ENCODE data around the gene UGDH.
A peak's percentile ranks its signal among the peaks of the same experiment; 100 is the strongest.
"Not testable (repeated sequence)": the region's sequence is repeated elsewhere in the genome, so short reads cannot be mapped to it uniquely, and the experiment has no call there.

UGDH gene

GRCh38 chr4:39527296-39528060, at the start of gene UGDH:
UGDH (minus strand) TSS chr4:39527439; CDS start chr4:39521512, 5,927 bp downstream.
- peak; percentile 95 for DNase-seq (ENCODE audit: low spot score)

DNA sequence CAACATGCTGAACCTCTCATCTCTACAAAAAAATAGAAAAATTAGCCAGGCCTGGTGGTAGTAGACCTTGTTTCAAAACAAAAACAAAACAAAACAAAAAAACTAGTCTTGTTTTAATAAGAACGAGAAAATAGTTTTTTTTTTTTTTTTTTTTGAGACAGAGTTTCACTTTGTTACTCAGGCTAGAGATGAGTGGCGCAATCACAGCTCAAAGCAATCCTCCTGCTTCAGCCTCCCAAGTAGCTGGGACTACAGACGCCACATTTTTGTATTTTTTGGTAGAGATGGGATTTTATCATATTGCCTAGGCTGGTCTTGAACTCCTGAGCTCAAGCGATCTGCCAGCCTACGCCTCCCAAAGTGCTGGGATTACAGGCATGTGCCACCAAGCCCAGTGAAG, 47.7 kb upstream of the UGDH start:
- DNase-seq (ENCODE audit: low spot score) = no peak

DNA sequence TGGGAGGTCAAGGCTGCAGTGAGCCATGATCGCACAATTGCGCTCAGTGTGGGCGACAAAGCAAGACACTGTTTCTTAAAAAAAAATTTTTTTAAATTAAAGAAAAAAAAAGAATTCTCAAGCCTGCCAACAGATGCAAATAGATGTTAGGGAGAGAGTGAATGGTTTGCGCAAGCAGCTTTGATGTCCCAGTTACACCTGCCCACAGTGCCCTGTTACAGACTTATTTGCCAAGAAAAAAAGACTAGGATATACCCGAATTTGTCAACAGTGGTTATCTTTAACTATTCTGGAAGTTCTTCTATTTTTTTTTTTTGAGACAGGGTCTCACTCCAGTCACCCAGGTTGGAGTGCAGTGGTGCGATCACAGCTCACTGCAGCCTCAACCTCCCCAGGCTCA, 44.3 kb upstream of the UGDH start:
- DNase-seq (ENCODE audit: low spot score) = no peak

DNA sequence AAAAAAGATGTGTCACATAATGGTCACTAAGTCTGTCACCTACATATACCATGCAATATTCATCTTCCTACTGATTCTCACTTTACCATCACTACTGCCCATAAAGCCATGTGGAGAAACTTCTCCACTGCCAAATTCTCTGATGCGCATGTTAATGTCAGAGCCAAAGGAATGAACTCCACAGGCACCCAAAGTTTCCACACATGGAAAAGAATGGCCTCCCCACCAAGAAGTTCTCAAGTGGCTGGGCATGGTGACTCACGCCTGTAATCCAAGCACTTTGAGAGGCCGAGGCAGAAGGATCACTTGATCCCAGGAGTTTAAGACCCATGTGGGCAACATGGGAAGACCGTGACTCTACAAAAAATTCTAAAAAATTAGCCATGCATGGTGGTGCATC, 43.8 kb upstream of the UGDH start:
- no peak for DNase-seq (ENCODE audit: low spot score)

DNA sequence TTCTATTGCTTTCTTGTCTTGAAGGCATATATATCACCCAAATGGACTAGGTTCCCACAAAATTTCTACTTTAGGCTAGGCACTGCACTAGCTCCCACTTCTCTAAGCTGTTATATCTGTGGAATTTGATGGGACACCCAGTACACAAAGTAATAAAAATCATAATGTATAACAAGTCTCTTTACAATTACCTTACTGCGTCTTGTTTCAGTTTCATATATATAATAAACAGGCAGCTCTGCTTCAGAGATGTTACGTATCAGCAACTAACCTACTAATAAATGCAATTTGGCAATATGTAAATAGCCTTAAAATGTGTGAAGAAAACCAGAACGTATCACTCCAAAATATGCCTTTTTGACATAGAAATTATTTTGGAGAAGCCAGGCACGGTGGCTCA, 42.0 kb upstream of the UGDH start:
- DNase-seq (ENCODE audit: low spot score) = peak; percentile 35

DNA sequence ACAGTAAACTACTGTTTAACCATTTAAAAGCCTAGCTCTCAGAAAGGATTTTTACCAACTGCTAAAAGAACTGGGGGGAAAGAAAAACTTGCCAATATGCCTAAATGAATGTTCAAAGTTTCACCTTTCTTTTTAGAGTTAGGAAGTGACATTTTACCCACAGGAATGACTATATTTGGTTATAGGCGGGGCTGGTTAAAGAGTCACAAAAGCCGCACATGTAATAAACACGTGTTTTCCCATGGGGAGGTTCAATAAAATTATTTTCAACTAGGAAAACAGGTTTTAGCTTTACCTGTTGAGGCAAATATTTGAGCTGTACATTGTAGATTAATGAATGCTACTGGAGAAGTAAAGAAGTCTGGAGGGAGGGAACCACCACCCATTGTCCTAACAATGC, 41.6 kb upstream of the UGDH start:
- DNase-seq (ENCODE audit: low spot score) = peak; percentile 60

DNA sequence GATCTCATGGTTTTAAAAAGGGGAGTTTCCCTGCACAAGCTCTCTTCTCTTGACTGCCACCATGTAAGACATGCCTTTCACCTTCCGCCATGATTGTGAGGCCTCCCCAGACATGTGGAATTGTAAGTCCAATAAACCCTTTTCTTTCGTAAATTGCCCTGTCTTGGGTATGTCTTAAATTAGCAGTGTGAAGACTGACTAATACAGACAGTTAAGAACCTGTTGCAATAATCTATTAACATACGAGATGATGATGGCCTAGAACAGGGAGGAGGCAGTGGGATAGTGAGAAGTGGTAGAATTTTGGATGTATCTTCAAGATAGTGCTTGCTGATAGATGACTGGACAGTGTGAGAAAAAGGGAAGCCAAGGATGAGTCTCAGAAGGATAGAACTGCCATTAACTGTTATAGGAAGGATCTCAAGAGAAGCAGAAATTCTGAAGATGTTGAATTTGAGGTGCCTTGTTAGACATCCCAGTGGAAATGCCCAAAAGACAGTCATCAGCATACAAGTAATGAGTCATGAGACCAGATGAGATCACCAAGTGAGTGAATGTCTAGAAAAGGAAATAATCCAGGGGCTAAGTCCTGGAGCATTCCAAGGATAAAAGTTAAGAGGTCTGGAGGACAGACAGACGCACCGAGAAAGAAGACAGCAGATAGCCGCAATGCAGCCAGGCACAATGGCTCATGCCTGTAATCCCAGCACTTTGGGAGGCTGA, 38.8 kb upstream of the UGDH start:
- DNase-seq (ENCODE audit: low spot score) = no peak

DNA sequence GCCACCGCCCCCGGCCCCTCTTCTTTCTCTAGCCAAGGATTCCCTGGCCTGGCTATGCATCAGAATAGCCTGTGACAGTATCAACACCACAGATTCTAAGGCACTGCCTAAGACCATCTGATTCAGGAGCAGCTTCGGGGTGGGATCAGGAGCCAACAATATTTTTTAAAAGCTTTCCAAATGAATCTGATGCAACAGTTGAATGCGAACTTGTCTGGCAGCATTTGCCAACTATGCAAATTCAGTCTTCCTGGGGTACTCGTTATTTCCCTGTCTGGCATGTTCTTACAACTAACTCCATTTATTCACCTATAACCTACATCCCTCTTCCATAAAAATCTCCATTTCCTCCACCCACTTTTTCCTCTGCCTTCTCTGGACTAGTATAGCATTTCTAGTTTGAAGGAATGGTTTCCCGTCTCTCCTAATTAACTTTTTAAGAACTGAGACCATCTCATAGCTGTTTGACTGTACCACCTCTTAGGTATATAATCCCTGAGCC, 36.2 kb upstream of the UGDH start:
- no peak for DNase-seq (ENCODE audit: low spot score)

GRCh38 chr4:39562792-39563191, 35.6 kb upstream of the UGDH start:
- DNase-seq (ENCODE audit: low spot score) = no peak

DNA sequence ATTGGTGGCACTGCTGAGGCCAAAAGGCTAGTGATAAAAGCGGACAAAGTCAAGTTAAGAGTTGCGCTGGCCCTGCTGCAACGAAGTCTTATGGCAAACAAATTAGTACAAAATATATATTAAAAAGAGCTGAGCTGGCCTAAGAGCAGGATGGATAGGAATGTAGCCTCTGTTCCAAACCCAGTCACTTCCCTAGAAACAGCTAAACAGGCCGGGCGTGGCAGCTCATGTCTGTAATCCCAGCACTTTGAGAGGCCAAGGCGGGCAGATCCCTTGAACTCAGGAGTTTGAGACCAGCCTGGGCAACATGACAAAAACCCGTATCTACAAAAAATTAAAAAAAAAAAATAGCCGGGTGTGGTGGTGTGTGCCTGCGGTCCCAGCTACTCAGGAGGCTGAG, 32.4 kb upstream of the UGDH start:
- DNase-seq (ENCODE audit: low spot score) = no peak

- no peak for DNase-seq (ENCODE audit: low spot score)
These were observed 28.2 kb upstream of the UGDH start for GRCh38 chr4:39555472-39555871.

DNA sequence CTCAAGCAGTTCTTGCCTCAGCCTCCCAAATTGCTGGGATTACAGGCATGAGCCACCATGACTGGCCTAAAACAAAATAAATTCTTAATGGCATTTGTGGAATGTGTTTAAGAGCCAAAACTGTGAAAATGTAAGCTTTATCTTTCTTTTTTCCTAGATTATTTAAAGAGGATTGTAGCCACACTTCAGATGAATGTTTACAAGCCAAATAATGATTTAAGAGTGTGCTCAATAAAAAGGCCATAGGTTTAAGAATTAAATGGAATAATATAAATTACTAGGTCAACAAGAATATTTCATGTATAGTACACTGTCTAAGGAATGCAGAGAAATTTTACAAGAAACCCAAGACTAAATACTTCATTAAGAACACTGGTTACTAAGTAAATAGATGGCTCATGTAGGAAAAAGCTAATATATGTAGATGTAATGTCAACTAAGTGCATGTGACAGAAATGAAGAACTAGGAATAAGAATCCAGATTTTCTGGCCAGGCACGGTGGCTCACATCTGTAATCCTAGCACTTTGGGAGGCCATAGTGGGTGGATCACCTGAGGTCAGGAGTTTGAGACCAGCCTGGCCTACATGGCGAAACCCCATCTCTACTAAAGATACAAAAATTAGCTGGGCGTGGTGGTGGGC, 21.3 kb upstream of the UGDH start:
- no peak for DNase-seq (ENCODE audit: low spot score)

DNA sequence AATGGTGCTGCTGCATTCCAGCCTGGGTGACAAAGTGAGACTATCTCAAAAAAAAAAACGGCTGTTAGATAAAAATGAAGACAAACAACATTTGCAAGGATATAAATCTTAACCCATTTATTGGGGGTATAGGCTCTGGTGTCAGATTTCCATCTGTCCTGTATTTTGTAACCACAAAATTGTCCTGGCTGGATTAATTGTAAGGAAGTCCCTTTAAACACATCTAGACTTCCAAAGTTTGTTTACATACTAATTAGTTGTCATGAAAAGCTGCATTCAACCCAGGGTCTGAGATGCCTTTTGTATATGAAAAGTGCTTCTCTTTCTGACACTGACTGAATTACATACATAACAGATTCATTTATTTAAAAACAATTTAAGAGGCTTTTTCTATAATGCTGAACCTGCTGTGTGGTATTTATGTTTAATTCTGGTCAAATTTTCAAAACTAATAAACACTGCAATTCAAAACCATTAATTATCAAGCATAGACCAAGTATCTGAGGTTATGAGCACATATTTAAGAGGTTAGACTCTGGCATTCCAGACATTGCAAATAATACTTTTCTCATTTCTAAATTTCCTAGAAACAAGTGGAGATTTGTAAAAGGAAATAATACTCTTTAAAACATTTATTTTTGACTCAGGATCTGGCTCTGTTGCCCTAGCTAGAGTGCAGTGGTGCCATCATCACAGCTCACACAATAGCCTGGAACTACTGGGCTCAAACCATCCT, 17.5 kb upstream of the UGDH start:
- no peak for DNase-seq (ENCODE audit: low spot score)

DNA sequence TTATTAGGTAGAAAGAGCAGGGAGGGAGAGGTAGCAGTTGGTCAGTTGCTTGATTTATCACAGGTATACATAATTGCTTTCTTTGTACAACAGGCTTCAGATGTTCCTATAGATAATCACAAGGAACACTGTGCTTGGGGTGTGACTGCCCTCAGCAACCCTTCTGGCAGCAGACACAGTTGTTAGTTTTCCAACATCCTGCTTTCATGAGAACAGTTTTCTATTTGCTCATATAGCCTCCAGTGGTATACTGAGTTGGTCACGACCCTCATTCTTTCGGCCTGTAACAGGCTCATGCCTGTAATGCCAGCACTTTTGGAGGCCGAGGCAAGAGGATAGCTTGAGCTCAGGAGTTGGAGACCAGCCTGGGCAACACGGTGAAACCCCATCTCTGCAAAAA, 16.8 kb upstream of the UGDH start:
- DNase-seq (ENCODE audit: low spot score) = not testable (repeated sequence)

DNA sequence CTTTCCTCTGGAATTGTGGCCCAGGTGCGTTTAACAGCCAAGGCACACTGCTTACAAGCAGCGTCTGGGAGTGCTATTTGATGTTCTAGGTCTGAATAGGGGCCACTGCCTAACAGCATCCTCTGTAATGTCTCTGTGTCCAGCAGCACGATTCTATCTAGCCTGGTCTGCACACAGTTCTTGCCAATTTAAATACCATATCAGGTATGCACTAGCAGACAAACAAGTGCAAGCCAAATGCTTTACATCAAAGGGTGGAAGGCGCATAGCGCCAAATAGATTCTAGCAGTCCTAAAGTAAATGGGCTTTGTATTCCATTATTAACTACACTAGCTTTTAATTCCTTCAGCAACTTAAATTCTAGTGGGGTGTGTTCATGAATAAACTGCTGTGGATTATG, 15.8 kb upstream of the UGDH start:
- DNase-seq (ENCODE audit: low spot score) = no peak

GRCh38 chr4:39542611-39543012, 15.4 kb upstream of the UGDH start:
- DNase-seq (ENCODE audit: low spot score) = no peak

GRCh38 chr4:39541987-39542610, 14.9 kb upstream of the UGDH start:
- no peak for DNase-seq (ENCODE audit: low spot score)

DNA sequence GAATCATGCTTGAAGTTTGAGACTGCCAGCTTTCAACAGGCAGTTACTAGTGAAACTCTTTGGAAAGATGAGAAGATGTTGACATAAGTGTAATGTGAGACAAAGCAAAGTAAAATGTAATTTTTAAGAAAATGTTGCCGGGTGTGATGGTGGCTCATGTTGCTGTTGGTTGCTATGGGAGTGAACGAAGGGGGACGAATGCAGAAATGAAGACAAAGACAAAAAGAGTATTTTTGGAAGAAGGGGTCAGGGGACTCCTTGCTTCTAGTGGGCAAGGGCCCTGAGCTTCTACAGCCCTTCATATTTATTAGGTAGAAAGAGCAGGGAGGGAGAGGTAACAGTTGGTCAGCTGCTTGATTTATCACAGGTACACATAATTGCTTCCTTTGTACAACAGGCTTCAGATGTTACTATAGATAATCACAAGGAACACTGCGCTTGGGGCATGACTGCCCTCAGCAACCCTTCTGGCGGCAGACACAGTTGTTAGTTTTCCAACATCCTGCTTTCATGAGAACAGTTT, 11.9 kb upstream of the UGDH start:
- DNase-seq (ENCODE audit: low spot score) = no peak

- DNase-seq (ENCODE audit: low spot score) = no peak
These were observed 6.3 kb upstream of the UGDH start for GRCh38 chr4:39533541-39533940.

GRCh38 chr4:39532237-39532636, 5.0 kb upstream of the UGDH start:
- DNase-seq (ENCODE audit: low spot score) = not testable (repeated sequence)

DNA sequence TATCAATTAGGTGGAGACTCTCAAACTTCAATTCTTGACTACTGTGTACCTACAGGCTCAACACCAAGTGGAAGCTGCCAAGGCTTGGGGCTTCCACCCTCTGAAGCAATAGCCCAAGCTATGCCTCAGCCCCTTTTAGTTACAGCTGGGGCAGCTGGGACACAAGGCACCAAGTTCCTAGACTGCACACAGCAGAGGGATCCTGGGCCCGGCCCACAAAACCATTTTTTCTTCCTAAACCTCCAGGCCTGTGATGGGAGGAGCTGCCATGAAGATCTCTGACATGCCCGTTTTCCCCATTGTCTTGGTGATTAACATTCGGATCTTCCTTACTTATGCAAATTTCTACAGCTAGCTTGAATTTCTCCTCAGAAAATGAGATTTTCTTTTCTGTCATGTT, 3.4 kb upstream of the UGDH start:
- DNase-seq (ENCODE audit: low spot score) = no peak

DNA sequence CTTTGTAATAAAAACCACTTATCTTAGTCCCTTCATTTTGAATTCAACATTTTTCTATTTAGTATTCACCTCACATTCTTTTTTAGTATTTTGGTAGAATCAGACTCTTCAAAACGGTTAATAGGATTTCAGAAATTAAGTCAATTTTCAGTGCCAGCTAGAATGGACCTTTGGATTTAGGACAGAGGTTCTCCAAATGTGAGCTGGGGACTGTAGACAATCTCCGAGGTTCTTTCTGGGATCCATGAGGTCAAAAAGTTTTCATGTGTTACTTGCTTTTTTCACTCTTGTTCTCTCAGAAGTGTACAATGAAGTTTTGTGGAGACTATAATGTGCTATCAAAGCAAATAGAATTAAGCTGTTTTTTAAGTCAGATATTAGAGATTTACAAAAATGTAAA, 2.3 kb upstream of the UGDH start:
- no peak for DNase-seq (ENCODE audit: low spot score)

Data from NAMALWA (cell line).